ENCODE data around the gene DCN.
A peak's percentile ranks its signal among the peaks of the same experiment; 100 is the strongest.

The DCN gene

GRCh38 chr12:91183551-91183950 is 934 bp upstream of the DCN start:
- no peak for DNase-seq

DNA sequence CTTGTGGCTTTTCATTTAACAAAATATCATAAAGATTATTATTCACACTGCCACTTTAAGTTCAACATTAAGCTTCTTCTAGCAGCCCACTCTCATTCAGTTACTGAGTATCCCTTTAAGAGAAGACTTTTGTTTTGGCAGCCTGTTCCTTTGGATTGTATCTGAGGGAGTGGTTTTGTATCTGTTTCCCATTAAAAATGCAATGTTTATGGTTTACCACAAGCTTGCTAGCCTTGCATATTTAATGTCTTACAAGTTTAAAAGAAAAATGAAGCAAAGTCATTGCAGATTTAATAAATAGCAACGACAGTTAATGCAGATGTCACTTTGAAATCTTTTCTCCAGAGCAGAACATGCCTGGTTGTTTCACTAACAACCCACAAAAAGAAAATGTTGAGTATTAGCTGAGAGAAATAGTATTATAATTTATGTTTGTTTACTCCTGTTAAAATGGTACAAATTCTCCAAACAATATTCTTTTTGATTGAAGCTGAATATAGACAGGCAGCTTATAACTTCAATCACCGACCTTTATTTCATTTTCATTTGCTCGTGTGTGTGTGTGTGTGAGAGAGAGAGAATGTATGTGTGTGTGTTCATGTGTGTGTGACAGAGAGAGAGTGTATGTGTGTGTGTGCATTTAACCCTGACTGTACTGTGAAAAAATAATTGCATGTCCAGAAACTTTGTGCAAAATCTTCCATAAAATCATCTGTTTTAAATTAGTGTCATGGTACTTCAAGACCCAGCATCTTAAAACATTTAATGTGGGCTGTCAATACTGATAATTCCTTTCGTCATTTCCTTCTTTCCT is 1.8 kb downstream of the DCN start:
- peak; percentile 39 for DNase-seq

GRCh38 chr12:91179966-91180561 is 2.6 kb downstream of the DCN start:
- no peak for DNase-seq

- no peak for DNase-seq
Measured at GRCh38 chr12:91179315-91179714, 3.3 kb downstream of the DCN start.

DNA sequence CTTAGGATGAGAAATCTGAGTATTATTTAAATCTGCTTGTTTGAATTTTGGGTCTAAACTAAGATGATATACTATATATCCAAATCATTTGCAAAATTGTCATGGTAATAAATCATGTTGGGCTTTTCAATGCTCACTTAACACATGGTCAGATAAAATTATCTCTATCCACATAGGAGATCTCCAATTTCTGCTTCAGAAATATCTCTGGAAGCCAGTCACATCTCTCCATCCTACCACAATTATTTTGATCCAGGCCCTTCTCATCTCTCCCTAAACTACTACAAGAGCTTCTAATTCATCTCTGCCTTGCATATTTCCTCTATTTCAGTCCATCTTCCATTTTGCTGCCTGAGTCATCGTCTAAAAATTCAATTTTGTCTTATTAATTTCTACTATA is 3.8 kb downstream of the DCN start:
- no peak for DNase-seq

DNA sequence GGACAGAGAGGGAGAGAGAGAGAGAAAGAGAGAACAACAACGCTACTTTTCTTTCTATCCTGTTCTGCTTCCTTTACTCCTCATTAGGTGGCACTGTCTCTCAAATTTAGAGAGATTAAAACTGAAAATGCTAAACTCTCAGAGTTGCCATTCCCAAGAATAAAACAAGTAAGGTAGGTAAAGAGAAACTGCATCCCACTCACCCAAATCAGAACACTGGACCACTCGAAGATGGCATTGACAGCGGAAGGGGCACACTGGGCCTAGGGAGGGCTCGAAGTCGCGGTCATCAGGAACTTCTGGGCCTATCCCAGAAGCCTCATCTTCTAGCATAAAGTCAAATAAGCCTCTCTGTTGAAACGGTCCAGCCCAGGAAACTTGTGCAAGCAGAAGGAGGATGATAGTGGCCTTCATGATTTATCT is 4.5 kb downstream of the DCN start:
- peak; percentile 57 for DNase-seq

GRCh38 chr12:91177381-91177780 is 5.2 kb downstream of the DCN start:
- DNase-seq: no peak

GRCh38 chr12:91176915-91177314 is 5.7 kb downstream of the DCN start:
- DNase-seq: no peak

DNA sequence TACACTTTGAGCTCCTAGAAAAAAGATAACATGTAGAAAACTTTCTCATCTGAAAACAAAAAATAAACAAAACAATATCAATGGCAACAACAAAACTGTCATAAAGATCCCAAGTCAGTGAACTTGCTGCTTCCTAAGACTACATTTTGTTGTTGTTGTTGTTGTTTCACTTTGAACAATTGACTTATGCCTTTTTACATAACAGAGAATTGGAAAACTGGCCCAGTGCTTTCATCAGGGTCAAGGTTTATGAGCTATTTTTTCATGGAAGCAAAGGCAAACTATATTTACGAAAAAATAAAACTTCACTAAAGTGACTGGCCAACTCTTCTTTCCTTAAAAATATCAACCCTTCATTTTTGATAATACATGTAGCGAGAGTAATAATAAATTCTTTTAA is 6.3 kb downstream of the DCN start:
- no peak for DNase-seq

- no peak for DNase-seq
Measured at GRCh38 chr12:91173124-91173523, 9.5 kb downstream of the DCN start.

DNA sequence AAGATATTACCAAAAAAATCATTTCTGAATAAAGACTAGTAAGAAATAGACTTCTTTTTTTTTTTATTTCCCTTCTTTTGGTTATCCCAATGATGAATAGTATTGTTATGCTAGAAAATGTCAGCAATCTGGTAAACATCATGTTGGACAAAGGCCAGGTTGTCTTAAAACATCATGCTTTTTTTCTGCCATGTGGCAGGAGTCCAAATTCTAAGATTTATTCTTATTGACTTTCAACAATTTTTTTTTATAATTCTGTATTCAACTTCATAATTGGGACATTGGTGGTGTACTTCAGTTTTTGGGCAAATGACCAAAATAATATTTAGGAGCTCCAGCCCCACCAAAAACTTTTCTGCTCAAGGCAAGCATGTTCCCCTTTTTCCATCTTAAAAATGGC is 10.5 kb downstream of the DCN start:
- no peak for DNase-seq

GRCh38 chr12:91171476-91171875 is 11.1 kb downstream of the DCN start:
- no peak for DNase-seq

DNA sequence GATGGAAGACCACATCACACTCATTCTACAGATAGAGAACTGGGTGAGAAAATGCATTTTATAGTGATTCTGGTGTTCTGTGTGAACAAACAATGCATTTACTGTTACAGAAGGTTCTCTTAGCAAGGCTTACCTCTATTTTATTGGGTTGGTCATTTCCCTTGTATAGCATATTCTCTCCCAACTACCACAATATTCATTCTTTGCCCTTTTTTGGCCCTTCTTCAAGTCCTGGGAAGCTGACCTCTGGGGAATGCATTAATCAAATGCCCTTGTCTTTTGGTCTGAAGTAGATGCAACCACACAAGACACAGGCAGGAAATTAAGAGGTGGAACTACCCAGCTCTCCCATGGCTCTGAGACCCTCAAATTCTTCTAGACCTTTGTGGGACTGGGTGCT is 19.5 kb downstream of the DCN start:
- DNase-seq: no peak

GRCh38 chr12:91161009-91161408 is 21.6 kb downstream of the DCN start:
- DNase-seq: no peak

DNA sequence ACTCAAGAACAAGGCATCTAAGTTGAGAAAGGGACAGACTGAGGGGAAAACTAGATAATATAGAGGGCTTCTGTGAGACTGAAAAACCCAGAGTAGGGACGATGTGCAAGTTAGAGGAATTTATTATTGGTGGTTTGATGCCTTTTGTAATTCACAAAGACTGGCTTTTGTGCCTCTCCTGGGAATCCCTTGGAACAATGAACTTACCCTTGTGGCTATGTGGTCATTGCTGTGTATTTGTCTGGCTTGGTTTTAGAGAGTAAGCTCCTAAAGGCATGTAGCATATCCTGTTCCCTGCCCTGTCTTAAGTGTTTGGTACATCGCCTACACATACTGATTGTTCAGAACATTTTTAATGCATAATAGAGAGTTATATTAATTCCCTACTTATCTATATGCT is 26.6 kb downstream of the DCN start:
- no peak for DNase-seq

DNA sequence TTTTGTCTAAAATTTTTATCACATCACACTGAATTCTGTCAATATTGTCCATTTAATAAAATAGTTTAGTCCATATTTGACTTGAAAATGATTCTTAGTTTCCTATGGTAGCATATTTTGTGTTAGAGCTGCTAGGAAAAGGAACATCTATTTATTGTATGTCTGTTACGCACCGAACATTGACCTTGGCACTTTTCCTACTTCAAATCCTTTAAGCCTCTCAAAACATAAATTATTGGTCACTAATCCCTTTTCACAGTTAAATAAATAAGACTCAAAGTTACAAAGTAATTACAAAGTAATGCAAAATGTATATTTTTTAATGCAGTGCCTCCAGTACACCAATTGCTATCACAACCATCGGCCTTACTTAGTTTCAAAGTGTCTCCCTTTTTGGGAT is 28.5 kb downstream of the DCN start:
- no peak for DNase-seq

DNA sequence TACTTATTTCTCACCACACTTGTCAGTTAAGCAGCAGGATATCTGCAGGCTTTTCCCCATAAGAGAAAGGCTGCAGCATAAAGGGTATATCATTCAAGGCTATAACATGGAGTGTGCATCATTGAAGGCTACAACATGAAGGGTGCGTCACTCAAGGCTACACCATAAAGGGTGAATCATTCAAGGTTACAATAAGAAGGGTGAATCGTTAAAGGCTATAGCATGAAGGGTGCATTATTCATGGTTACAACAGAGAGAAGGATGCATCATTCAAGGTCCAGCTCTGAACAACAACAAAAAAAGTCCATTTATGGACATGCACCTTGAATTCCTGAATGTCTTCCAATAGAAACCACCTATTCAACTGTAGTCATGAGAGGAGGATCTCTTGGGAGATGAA is 38.6 kb downstream of the DCN start:
- DNase-seq: no peak

- no peak for DNase-seq
Measured at GRCh38 chr12:91143206-91143605, 39.4 kb downstream of the DCN start.

- DNase-seq: no peak
Measured at GRCh38 chr12:91142221-91142631, 40.4 kb downstream of the DCN start.

DNA sequence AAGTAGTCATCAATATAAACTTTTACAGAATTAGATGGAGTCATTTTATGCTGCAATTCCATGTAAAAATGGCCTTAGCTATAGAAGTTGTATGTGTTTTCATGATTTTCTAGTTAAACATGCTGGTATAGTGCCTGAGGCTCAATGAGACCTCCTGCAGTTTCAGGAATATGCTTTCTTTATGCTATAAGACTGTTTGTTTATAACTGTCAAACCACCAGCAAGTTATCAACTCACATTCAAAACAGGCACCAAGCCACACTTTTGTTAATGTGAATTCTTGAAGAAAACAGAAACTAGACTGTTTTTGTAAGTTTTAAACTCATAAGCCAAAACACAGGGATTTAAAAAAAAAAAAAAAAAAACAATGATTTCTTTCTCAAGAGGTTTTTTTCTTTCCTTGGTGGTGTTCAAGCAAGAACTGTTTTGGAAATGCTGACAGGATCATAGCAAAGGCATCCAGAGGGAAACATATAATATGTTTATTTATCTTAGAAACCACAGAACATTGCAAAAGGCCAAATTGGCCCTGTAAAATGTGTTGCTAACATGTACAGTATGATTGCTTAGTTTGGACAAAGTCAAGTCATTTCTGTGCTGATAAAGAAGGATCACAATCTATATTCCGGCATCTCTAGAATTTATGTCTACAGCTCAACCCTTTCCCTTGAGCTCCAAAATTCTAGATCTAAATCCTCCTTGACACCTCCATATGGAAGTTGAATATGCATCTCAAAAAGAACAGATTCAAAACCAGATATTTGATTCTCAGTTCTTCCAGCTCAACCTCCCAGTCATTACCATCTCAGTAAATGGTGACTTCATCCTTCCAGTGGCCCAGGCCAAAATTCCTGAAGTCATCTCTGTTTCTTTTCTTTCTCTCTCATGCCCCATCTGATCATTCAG is 42.3 kb downstream of the DCN start:
- DNase-seq: no peak

- peak; percentile 25 for DNase-seq
Measured at GRCh38 chr12:91139286-91139685, 43.3 kb downstream of the DCN start.

DNA sequence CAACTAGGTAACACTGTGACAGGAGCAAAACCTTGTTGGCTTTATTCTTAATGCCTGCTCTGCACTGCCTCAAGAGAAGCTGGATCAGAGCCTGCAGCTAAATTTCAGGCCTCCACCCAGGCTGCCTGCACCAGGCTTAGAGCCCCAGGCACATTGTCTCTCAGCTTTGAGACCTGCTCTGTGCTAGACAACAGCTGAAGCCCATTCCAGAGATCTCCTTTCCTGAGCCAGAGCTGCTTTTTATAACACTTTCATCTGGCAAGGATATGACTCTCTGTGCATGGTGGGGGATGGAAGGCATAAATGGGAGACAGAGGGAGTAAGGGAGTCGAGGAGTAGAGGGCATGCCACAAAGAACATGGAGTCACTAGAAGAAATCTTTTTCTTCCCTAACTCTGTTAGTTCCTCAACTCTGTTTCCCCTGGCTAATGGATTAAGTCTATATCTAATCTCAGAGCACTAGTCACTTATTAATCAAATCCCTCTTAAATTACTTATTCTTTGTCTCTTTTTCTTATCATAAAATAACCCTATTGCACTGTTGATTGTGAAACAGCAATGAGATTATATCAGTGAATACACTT is 44.2 kb downstream of the DCN start:
- DNase-seq: no peak

- no peak for DNase-seq
Measured at GRCh38 chr12:91133871-91134270, 48.7 kb downstream of the DCN start.

Data from OCI-M1 (cell line).